ENCODE data around the gene AMACR.

Gene AMACR

GRCh38 chr5:33939556-33940262, 68.1 kb downstream of the AMACR start:
- Mint-ChIP-seq H3K4me1 (ENCODE audit: low read depth) (peaks cover 8% of the 10 kb centered on the region), H3K4me3 (no peak overlapping the region), H3K27me3 (peaks cover 52% of the 10 kb centered on the region), H3K36me3 (ENCODE audit: low read depth) (no peaks in the 10 kb centered on the region), H3K9me3 (no peaks in the 10 kb centered on the region), H3K27ac (no peak overlapping the region)

- H3K9me3 Mint-ChIP-seq: no peaks in the 10 kb centered on the region
Observed at GRCh38 chr5:33938881-33939280, 69.0 kb downstream of the AMACR start.

GRCh38 chr5:33938507-33938796, 69.4 kb downstream of the AMACR start:
- H3K27me3 Mint-ChIP-seq: peaks cover 52% of the 10 kb centered on the region
- H3K36me3 Mint-ChIP-seq (ENCODE audit: low read depth): no peaks in the 10 kb centered on the region
- H3K4me1 Mint-ChIP-seq (ENCODE audit: low read depth): peaks cover 8% of the 10 kb centered on the region
- H3K27ac Mint-ChIP-seq: no peak overlapping the region
- no peak overlapping the region for H3K4me3 Mint-ChIP-seq
- no peaks in the 10 kb centered on the region for H3K9me3 Mint-ChIP-seq

More at GRCh38 chr5:33938881-33939280, 69.0 kb downstream of the AMACR start:
- Mint-ChIP-seq H3K27me3 (peaks cover 52% of the 10 kb centered on the region), H3K27ac (no peak overlapping the region), H3K36me3 (ENCODE audit: low read depth) (no peaks in the 10 kb centered on the region), H3K4me3 (no peak overlapping the region), H3K4me1 (ENCODE audit: low read depth) (peaks cover 8% of the 10 kb centered on the region)

GRCh38 chr5:33937707-33938506, 69.9 kb downstream of the AMACR start:
- H3K27ac Mint-ChIP-seq: no peak overlapping the region
- peaks cover 52% of the 10 kb centered on the region for H3K27me3 Mint-ChIP-seq
- no peak overlapping the region for H3K4me3 Mint-ChIP-seq
- H3K36me3 Mint-ChIP-seq (ENCODE audit: low read depth): no peaks in the 10 kb centered on the region
- H3K9me3 Mint-ChIP-seq: no peaks in the 10 kb centered on the region
- peaks cover 8% of the 10 kb centered on the region for H3K4me1 Mint-ChIP-seq (ENCODE audit: low read depth)

GRCh38 chr5:33937017-33937706, 70.7 kb downstream of the AMACR start:
- no peaks in the 10 kb centered on the region for H3K9me3 Mint-ChIP-seq

GRCh38 chr5:33936381-33937016, 71.4 kb downstream of the AMACR start, which contains the start of gene RXFP3:
Gene RXFP3 (plus strand): TSS chr5:33936386. CDS start chr5:33936741, 355 bp downstream.
- Mint-ChIP-seq H3K4me3 (no peak within 1 kb of the TSS), H3K27me3 (peaks cover 59% of the 10 kb centered on the region), H3K27ac (no peak within 1 kb of the TSS), H3K36me3 (ENCODE audit: low read depth) (no peaks in the 10 kb centered on the region), H3K4me1 (ENCODE audit: low read depth) (peaks cover 8% of the 10 kb centered on the region), H3K9me3 (no peaks in the 10 kb centered on the region)

More at GRCh38 chr5:33937017-33937706, 70.7 kb downstream of the AMACR start:
- H3K27ac Mint-ChIP-seq: no peak overlapping the region
- H3K4me1 Mint-ChIP-seq (ENCODE audit: low read depth): peaks cover 8% of the 10 kb centered on the region
- H3K36me3 Mint-ChIP-seq (ENCODE audit: low read depth): no peaks in the 10 kb centered on the region
- peaks cover 52% of the 10 kb centered on the region for H3K27me3 Mint-ChIP-seq
- no peak overlapping the region for H3K4me3 Mint-ChIP-seq
